Adrenal gland (tissue), 5 donors: ENCODE data around the gene RNF31.

Experiments used
- CTCF ChIP-seq, 6 experiments: fragments of 450-650 bp in 4 of 6; fragments of 200-600 bp in 2 of 6; sonication (generic) in 1 of 6; IDR thresholded peaks; 1 replicate in 5 of 6; 2 replicates in 1 of 6; pipeline versions ENCODE4 v1.5.1 to v1.8.0; 2016 to 2021; ENCODE audit warnings: antibody characterized with exemption in 6 of 6, mild to moderate bottlenecking in 2 of 6, moderate library complexity in 1 of 6
- POLR2A ChIP-seq, 2 donors: fragments of 450-650 bp; IDR thresholded peaks; one replicate each; pipeline ENCODE4 v1.6.1; 2017; ENCODE audit warnings: antibody characterized with exemption in 2 of 2, mild to moderate bottlenecking in 2 of 2, moderate library complexity in 1 of 2
- donor health status: DM: no; HTN: no; CAD: no.

- no peak for TF ChIP-seq CTCF (IDR thresholded peaks at IDR 0.05)
- no peak for TF ChIP-seq POLR2A (IDR thresholded peaks at IDR 0.05)
Observed at GRCh38 chr14:24204163-24205146, 57.2 kb downstream of the RNF31 start.
